IPS-11a (cell line): ENCODE results near the gene MOB3B.

Source experiments
- H3K4me3 ChIP-seq: one replicate; pipeline ENCODE4 v1.5.1; 2013; ENCODE audit warnings: low read depth, low read length, control low read depth

Gene MOB3B

GRCh38 chr9:27394154-27394825 is 135.3 kb downstream of the MOB3B start:
- H3K4me3 ChIP-seq, result no peak overlapping the region

- H3K4me3 ChIP-seq, result no peak overlapping the region
Measured at GRCh38 chr9:27393054-27393846, 136.4 kb downstream of the MOB3B start.

- no peak overlapping the region for H3K4me3 ChIP-seq
Measured at GRCh38 chr9:27392451-27392850, 137.2 kb downstream of the MOB3B start.

- no peak overlapping the region for H3K4me3 ChIP-seq
Measured at GRCh38 chr9:27391040-27391895, 138.3 kb downstream of the MOB3B start.

DNA sequence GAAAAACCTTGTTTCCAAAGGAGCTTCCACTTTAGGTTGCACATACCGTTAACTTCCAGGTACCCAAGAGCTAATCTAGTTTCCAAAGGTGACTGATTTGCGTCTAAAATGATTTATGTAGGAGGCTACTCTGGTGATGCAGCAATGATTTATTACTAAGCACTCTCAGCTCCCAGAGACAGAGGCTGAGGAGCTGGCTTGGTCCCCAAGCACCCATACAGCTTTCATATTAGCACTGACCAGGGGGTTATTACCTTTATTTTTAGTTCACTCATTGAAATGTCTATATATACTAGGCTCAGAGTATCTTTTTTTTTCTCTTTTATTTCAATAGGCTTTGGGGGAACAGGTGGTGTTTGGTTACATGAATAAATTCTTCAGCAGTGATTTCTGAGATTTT is 141.5 kb downstream of the MOB3B start:
- no peak overlapping the region for H3K4me3 ChIP-seq

GRCh38 chr9:27387722-27388121 is 141.9 kb downstream of the MOB3B start:
- H3K4me3 ChIP-seq, result no peak overlapping the region

GRCh38 chr9:27386571-27387091 is 143.0 kb downstream of the MOB3B start:
- no peak overlapping the region for H3K4me3 ChIP-seq

DNA sequence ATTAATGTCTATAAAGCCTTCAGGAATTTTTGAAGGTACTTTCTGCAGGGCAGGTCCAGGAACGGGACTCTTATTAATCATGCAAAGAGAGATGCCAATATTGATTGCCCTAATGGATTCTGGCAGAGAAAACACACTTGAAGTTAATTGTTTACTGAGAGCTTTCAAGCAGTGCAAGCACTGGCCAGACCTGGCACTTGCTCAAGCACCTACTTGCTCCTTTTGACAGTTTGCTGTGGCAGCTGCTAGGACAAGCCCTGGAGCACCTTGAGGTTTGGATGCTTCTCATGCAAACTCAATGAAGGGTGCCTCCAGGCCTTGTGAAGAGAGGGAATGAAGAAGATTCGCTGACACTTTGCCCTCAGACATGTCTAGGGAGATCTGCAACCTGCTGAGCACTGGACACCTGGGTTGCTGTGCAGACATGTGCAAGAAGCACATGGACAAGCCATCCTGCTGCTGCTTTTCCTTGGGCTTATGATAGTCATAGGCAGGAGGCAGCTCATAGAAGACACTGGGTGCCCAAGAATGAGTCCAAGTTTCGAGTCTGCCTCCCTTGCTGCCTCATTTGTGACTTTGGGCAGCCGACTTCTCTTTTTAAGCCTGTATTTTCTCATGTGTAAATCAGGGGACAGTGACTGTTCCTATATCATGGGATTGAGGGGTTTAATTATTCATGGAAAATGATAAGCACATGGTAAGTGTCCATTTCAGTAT is 143.8 kb downstream of the MOB3B start:
- H3K4me3 ChIP-seq, result no peak overlapping the region

DNA sequence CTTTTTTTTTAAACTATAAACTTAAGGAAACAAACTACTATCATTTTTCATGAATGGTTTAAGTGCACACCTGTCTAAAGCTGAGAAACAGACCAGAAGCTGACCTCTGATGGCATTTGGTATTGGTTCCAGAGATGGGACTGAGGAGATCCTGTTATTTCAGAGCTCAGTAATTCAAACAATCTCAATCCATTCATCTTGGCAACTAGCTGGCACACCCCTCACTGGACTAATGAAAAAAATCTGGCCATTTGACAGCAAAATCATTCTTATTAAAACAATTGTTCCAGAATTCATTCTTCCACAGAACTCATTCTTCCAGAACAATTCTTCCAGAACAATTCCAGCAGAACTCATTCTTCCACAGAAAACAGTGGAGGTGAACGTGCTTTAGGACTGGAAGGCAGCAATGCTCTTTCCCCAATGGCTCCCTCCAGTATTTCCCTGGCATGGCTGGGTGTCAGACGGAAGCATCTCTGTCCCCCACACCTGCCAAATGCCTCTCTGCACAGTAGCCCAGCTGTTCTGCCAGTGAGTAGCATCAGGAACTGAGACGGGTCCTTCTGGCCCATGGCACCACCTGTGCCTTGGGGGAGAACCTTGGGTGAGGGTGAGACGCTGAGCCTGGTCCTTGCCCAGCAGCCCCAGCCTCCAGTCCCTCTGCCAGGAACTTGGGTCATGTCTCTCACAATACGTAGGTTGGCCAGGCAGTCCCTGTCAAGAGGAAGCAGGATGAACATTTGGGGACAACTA is 145.2 kb downstream of the MOB3B start:
- no peak overlapping the region for H3K4me3 ChIP-seq

GRCh38 chr9:27383524-27383923 is 146.1 kb downstream of the MOB3B start:
- H3K4me3 ChIP-seq, result no peak overlapping the region

DNA sequence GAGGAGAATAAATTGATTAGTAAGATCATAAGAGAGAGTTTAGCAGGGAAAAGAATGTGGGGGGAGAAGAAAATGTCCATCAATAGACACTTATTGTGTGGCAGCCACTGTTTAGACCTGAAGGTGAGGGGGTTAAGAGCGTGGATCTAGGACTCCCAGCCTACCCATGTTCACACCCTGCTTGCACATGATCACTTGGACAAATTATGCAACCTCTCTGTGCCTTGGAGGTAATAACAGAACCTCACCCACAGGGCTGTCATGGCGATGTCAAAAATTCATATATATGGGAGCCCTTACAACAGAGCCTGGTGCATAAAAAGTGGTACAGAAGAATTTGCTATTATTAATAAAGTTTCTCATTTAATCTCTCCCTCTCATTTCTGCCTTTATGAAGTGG is 146.6 kb downstream of the MOB3B start:
- H3K4me3 ChIP-seq, result no peak overlapping the region

GRCh38 chr9:27382308-27382707 is 147.3 kb downstream of the MOB3B start:
- H3K4me3 ChIP-seq, result no peak overlapping the region

DNA sequence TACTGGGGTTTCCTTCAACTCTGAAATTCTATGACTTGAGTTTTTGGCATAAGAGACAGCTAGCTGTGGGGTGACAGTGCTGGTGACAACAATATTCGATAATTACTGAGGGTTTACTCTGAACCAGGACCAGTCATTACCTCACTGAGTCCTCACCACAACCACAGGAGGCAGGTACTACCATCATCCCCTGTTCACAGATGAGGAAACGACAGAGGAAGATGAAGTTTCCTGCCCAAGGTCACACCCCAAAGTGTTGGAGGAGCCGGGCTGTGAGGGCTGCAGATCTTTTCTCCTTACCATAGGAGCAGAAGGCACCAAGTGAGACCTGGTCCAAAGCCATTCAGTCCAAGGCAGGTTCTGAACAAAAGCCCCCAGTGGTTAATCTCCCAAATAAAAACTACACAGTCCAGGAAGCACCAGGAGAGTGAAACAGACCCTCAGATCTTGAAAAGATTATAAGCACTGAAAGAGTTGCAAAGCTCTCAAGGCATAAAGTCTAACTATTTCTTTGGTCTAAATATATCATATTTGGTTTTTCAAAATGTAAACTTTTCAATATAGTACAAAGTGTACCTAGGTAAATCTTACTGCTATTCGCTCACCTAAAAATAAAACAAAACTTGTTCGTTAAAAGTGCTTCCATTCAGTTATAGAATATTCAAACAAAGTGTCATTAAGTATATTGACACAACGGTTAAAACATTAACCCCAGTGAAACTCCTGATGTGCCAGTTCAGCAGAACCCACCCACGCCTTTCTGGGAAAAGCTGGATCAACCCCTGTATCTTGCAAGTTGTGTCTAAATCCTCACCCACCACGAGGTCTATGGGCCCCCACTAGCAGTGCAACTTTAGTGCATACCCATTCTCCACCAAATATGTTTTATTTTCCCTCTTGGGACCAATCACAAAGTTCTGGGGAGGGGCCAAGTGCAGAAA is 150.0 kb downstream of the MOB3B start:
- H3K4me3 ChIP-seq, result no peak overlapping the region

- no peak overlapping the region for H3K4me3 ChIP-seq
Measured at GRCh38 chr9:27377811-27378456, 151.7 kb downstream of the MOB3B start.

DNA sequence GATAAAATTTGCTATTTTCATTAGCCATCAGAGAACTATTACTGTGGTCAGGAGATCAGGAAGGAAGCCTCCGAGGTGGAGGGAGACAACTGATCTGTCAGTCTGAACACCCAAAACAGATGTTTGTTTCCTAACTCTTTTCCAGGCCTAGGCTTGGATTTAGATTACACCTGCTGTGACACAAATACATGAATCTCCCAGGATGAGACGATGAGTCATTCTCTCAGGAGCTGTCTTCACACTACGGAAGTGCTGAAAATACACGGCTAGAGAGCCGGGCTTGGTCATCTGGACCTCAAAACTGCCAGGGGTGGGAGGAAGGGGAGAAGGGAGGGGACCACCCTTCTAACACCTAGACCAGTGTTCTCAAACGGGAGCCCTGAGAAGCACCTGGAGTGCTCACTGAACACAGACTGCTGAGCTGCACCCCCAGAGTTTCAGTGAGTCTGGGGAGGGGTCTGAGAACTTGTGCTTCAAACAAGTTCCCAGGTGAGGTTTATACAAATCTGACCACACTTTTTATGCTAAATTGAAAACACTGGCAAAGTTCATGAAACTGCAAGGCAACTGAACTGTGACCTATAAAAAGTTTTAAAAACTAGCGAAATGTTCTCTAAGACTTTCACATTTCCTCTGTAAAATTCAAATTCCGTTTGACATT is 152.3 kb downstream of the MOB3B start:
- H3K4me3 ChIP-seq, result no peak overlapping the region

DNA sequence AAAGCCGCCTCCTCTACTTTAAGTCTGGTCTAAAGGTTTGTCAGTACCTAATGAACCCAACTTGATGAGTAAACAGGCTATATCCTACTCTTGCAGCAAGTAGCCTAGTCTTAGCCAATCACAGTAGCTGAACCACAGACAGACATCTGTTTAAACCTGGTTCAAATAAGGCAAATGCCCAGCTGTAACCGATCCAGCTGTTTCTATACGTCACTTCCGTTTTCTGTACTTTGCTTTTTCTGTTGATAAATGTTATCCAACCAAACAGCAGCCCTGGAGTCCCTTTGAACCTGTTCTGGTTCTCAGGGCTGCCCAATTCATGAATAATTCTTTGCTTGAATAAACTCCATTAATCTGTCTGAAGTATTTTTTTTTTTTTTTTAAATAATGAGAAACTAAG is 155.8 kb downstream of the MOB3B start:
- no peak overlapping the region for H3K4me3 ChIP-seq

DNA sequence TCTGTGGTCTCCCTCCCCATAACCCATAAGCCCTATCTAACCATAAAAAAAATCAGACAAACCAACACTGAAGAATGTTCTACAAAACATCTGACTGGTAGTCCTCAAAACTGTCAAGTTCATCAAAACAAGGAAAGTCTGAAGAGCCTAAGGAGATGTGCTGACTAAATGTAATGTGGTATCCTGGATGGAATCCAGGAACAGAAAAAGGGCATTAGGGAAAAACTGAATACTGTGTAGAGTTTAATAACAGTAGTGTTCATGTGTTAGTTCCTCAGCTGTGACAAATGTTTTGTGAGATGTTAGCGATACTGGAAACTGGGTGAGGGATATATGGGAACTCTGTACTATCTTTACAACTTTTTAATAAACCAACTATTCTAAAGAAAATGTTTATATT is 157.0 kb downstream of the MOB3B start:
- H3K4me3 ChIP-seq, result no peak overlapping the region

- H3K4me3 ChIP-seq, result no peak overlapping the region
Measured at GRCh38 chr9:27371382-27371781, 158.2 kb downstream of the MOB3B start.
